Activated T-cell treated with anti-CD3 and anti-CD28 coated beads, Interleukin-2, amount 50 U/mL, for 4 hours (primary cell): ENCODE measurements around the gene DUOX1. TPM values are rescaled to one million over a fixed set of nuclear protein-coding genes. Genes with fewer than 3 reads are reported as not detected.

Experiments
- ATAC-seq, 2 donors: fragments of 200-7000 bp; cut with Tn5 transposase; one replicate each; pipeline ENCODE4 v1.10.0; 2021
- DNase-seq: peaks from one replicate; pipeline ENCODE4 v3.0.0-alpha.2; 2020
- H3K27me3 Mint-ChIP-seq: one replicate; pipeline ENCODE4 v1.8.0; 2021; ENCODE audit warnings: low read depth, mixed read lengths
- H3K36me3 Mint-ChIP-seq: one replicate; pipeline ENCODE4 v1.8.0; 2022; ENCODE audit warnings: mixed read lengths; ENCODE audit not compliant: insufficient read depth
- H3K4me1 Mint-ChIP-seq: one replicate; pipeline ENCODE4 v1.8.0; 2021; ENCODE audit warnings: low read depth, mixed read lengths
- H3K4me3 Mint-ChIP-seq: one replicate; pipeline ENCODE4 v1.8.0; 2021; ENCODE audit warnings: mild to moderate bottlenecking, moderate library complexity, mixed read lengths
- H3K9me3 Mint-ChIP-seq: one replicate; pipeline ENCODE4 v1.8.0; 2021; ENCODE audit warnings: mixed read lengths
- total RNA-seq, 3 donors: library from RNA; stranded (reverse); gene quantifications; one replicate each; pipeline ENCODE4 v1.2.1, GENCODE V29; 2021

The DUOX1 gene
- total RNA-seq, 3 donors from 2014 or later: 0.13 to 0.42 (median 0.22) TPM

DNA sequence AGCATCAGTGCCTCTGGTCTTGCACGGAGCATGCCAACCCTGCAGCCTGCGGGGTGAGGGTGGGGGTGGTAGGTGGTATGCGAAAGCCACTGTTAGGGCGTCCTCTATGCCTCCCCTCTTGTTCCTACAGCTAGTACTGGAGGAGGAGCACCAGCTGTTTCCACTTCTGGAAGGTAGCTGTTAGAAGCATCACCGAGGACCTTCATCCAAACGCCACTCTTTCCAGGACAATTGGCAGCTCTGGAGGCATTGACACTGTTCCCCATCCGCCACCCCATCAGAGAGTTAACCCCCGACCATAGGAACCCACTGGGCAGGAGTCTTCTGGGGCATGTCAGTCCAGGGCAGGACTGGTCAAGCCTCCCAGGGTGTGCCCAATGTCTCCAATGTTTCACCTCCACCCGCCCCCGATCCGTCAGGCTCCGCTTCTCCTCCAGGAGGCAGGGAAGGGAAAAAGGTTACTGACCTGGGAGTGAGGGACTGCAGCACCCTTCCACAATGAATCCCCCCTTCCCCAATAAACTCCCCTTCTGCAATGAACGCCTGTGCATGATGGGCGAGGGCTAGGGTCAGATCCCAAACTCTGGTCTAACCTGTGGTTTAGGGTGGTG, 16.3 kb upstream of the DUOX1 start:
- Mint-ChIP-seq H3K4me3 (no peak overlapping the region), H3K27me3 (peaks cover 86% of the 10 kb centered on the region), H3K36me3 (no peaks in the 10 kb centered on the region), H3K9me3 (no peaks in the 10 kb centered on the region), H3K4me1 (peaks cover 47% of the 10 kb centered on the region)
- DNase-seq (no peak), ATAC-seq (no peak)

DNA sequence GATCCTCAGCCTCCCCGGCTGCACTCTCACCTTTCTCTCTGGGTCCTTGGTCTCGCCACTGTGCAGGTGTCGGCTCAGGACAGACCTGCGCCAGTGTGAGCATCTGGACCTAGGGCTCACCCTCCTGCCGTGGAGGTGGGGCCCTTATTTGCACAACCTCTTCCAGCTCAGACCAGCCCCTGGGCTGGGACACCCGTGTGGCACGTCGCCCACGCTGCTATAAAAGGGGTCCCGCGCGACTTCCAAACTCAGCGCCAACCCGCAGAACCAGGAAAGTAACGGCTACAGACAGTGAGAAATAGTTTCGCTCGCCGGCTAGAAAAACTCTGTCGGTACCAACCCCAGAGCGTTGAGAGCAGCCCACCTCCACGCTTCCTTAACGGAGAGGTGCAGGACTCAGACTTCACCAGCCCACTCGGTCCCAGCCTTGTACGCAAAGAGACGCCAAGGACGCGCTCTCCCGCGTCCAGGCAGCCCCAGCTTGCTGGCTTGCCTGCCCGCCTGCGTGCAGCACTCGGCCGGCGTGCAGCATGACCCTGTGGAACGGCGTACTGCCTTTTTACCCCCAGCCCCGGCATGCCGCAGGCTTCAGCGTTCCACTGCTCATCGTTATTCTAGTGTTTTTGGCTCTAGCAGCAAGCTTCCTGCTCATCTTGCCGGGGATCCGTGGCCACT, 15.6 kb upstream of the DUOX1 start, which contains the start of the genes DUOX2 and DUOXA2:
TSS of gene DUOX2 (minus strand) at position 97 of the 675 bp plus-strand sequence. CDS start 761 bp downstream, outside the sequence.
TSS of gene DUOXA2 (plus strand) at position 251 of the 675 bp plus-strand sequence. CDS start at position 531, 280 bp downstream.
- Mint-ChIP-seq H3K4me3 (peak within 1 kb of the TSS; percentile 49), H3K4me1 (peaks cover 47% of the 10 kb centered on the region), H3K27me3 (peaks cover 84% of the 10 kb centered on the region), H3K36me3 (no peaks in the 10 kb centered on the region), H3K9me3 (no peaks in the 10 kb centered on the region)
- ATAC-seq (no peak), DNase-seq (no peak)

- no peaks in the 10 kb centered on the region for H3K9me3 Mint-ChIP-seq
Observed at GRCh38 chr15:45114751-45115085, 15.1 kb upstream of the DUOX1 start.

GRCh38 chr15:45115312-45115820, 14.4 kb upstream of the DUOX1 start:
- DNase-seq (no peak), ATAC-seq (no peak)
- Mint-ChIP-seq H3K4me3 (no peak overlapping the region), H3K36me3 (no peaks in the 10 kb centered on the region), H3K4me1 (peaks cover 47% of the 10 kb centered on the region), H3K9me3 (no peaks in the 10 kb centered on the region), H3K27me3 (peaks cover 82% of the 10 kb centered on the region)

More at GRCh38 chr15:45114751-45115085, 15.1 kb upstream of the DUOX1 start:
- ATAC-seq (no peak), DNase-seq (no peak)
- Mint-ChIP-seq H3K4me3 (no peak overlapping the region), H3K27me3 (peaks cover 85% of the 10 kb centered on the region), H3K36me3 (no peaks in the 10 kb centered on the region), H3K4me1 (peaks cover 47% of the 10 kb centered on the region)

DNA sequence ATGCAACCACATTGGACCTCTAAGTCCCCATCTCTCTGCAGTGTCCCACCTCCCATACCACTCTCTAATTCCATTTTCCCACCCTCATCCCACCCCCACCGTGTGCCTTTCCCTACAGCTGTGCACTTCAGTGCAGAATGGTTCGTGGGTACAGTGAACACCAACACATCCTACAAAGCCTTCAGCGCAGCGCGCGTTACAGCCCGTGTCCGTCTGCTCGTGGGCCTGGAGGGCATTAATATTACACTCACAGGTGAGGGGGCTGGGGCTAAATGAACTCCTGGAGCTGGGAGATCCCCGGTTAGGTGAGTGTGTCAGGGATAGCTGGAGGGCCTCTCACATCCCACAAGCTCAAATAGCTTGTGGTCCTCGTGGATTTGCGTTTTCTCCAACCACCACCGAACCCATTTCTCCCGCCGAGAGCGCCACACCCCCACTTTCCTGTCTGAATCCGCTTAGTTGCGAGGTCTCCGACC, 13.8 kb upstream of the DUOX1 start:
- H3K4me1 Mint-ChIP-seq: peaks cover 47% of the 10 kb centered on the region
- ATAC-seq (no peak), DNase-seq (no peak)
- H3K27me3 Mint-ChIP-seq: peaks cover 83% of the 10 kb centered on the region
- no peaks in the 10 kb centered on the region for H3K9me3 Mint-ChIP-seq
- H3K4me3 Mint-ChIP-seq: peak overlapping the region; percentile 51
- H3K36me3 Mint-ChIP-seq: no peaks in the 10 kb centered on the region

- no peak for DNase-seq
- peak overlapping the region; percentile 51 for H3K4me3 Mint-ChIP-seq
- no peak for ATAC-seq
- H3K36me3 Mint-ChIP-seq: no peaks in the 10 kb centered on the region
- H3K27me3 Mint-ChIP-seq: peaks cover 89% of the 10 kb centered on the region
- peaks cover 46% of the 10 kb centered on the region for H3K4me1 Mint-ChIP-seq
- no peaks in the 10 kb centered on the region for H3K9me3 Mint-ChIP-seq
Observed at GRCh38 chr15:45116482-45117307, 13.1 kb upstream of the DUOX1 start.

- peak; percentile 5 to 11 for ATAC-seq
- no peak for DNase-seq
- H3K9me3 Mint-ChIP-seq: no peaks in the 10 kb centered on the region
- H3K27me3 Mint-ChIP-seq: peaks cover 85% of the 10 kb centered on the region
- peaks cover 38% of the 10 kb centered on the region for H3K4me1 Mint-ChIP-seq
- H3K4me3 Mint-ChIP-seq: peak overlapping the region; percentile 71
- H3K36me3 Mint-ChIP-seq: no peaks in the 10 kb centered on the region
Observed at GRCh38 chr15:45117308-45118130, 12.3 kb upstream of the DUOX1 start.

DNA sequence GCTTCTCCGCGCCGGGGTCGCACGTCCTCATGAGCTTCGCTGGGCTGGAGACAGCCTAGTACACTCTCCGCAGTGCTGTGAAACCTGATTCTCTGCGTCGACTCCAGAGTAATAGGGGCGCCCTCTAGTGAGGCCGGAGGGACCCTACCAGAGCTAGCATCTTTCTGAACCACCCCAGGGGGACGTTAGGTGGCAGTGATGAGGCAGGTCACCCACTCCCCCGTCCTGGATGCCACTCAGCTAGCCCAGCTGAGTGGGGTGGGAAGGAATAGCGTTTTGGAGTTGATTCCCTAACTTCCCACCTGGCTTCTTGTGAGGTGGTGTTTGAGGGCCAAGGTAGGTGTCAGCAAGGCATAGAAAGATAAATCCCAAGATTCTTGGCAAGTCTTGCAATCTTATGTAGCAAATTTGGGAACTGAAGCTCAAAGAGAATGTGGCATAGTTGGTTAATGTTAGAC, 11.6 kb upstream of the DUOX1 start:
- peak overlapping the region; percentile 71 for H3K4me3 Mint-ChIP-seq
- peak; percentile 95 to 97 for ATAC-seq
- H3K4me1 Mint-ChIP-seq: peaks cover 32% of the 10 kb centered on the region
- peaks cover 85% of the 10 kb centered on the region for H3K27me3 Mint-ChIP-seq
- H3K9me3 Mint-ChIP-seq: no peaks in the 10 kb centered on the region
- H3K36me3 Mint-ChIP-seq: no peaks in the 10 kb centered on the region
- DNase-seq: peak; percentile 78

DNA sequence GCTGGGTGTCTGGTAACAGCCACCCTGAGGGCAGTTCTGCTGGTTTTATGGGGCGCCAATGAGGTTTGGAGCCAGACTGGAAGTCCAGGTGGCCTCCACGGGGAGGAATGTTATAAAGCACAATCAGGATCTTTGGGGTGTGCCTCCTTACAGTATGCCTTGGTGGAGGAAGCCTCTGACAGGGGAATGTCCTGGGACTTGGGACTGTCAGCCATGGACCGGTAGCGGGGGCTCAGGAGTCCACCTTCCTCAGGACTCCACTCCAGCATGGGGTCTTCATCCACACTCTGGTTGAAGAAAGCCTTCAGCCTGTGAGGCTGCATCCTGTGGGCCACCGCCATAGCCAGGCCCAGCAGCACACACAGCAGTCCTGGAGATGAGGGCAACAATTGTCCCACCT, 10.8 kb upstream of the DUOX1 start:
- peaks cover 23% of the 10 kb centered on the region for H3K4me1 Mint-ChIP-seq
- no peak overlapping the region for H3K4me3 Mint-ChIP-seq
- DNase-seq (no peak), ATAC-seq (no peak)
- no peaks in the 10 kb centered on the region for H3K9me3 Mint-ChIP-seq
- no peaks in the 10 kb centered on the region for H3K36me3 Mint-ChIP-seq
- H3K27me3 Mint-ChIP-seq: peaks cover 78% of the 10 kb centered on the region

GRCh38 chr15:45120081-45120972, 9.5 kb upstream of the DUOX1 start:
- Mint-ChIP-seq H3K36me3 (no peaks in the 10 kb centered on the region), H3K27me3 (peaks cover 72% of the 10 kb centered on the region), H3K4me3 (no peak overlapping the region), H3K9me3 (no peaks in the 10 kb centered on the region), H3K4me1 (peaks cover 17% of the 10 kb centered on the region)
- no peak for DNase-seq
- ATAC-seq: no peak

GRCh38 chr15:45121020-45121419, 8.8 kb upstream of the DUOX1 start:
- no peak for DNase-seq
- Mint-ChIP-seq H3K4me1 (peaks cover 14% of the 10 kb centered on the region), H3K27me3 (peaks cover 72% of the 10 kb centered on the region), H3K4me3 (no peak overlapping the region), H3K9me3 (no peaks in the 10 kb centered on the region), H3K36me3 (no peaks in the 10 kb centered on the region)
- ATAC-seq: no peak

DNA sequence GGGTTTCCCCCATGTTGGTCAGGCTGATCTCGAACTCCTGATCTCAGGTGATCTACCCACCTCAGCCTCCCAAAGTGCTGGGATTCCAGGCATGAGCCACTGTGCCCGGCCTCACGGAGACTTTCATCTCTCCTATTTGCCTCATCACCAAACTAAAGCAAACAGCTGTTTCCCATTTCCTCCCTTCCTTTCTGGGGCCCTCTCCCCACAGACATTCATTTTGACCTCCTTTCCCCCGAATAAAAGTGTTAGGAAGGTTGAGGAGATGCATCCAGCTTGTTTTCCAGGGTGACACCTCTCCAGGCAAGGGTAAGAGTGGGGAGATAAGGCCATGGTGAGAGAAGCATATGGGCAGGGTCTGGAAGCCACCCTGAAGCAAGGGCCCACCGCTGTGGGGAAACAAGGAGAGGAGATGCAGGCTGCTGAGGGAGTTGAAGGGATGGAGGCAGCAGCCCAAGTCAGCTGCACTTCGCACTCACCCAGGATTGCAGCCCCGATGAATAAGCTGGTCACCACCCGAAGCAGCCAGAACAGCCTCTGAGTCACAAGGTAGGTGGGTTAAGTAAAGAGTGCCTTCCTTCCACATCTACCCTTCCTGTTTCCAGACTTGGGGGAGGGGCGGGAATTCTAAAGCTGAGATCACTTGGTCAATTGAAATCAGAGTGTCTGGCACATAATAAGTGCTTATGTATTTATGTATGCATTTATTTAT, 7.9 kb upstream of the DUOX1 start:
- Mint-ChIP-seq H3K9me3 (no peaks in the 10 kb centered on the region), H3K36me3 (no peaks in the 10 kb centered on the region), H3K27me3 (peaks cover 70% of the 10 kb centered on the region), H3K4me3 (no peak overlapping the region), H3K4me1 (peaks cover 9% of the 10 kb centered on the region)
- no peak for DNase-seq
- no peak for ATAC-seq
